Measurements from ENCODE around the gene GTPBP3. TPM values are rescaled to one million over a fixed set of nuclear protein-coding genes. Genes with fewer than 3 reads are reported as not detected.

GTPBP3 gene
- total RNA-seq, 3 donors from 2014 or later (not counting 1 experiment from before 2014, with no cell fraction given), result 21.6 to 33.0 (median 27.7) TPM

GRCh38 chr19:17303167-17303939 is 34.0 kb upstream of the GTPBP3 start, which contains the start of gene ABHD8:
ABHD8 (minus strand) TSS chr19:17303425; CDS start chr19:17301616, 1,809 bp downstream.
- WGBS (ENCODE audit: insufficient coverage), result 2% methylated on average over 52 of the region's 52 CpGs
- Histone ChIP-seq H3K4me3 (ENCODE audit: low read length) (peak within 1 kb of the TSS; percentile 44), H3K36me3 (ENCODE audit: control insufficient read depth, insufficient read depth, low read length) (no peaks in the 10 kb centered on the region), H3K4me1 (ENCODE audit: control insufficient read depth, insufficient read depth, low read length) (peaks cover 39% of the 10 kb centered on the region), H3K27me3 (ENCODE audit: control insufficient read depth, insufficient read depth, low read length) (no peaks in the 10 kb centered on the region), H3K27ac (ENCODE audit: low read length) (peak within 1 kb of the TSS; percentile 51), H3K9me3 (ENCODE audit: control insufficient read depth, insufficient read depth, low read length) (no peaks in the 10 kb centered on the region)
- peak; percentile 95 to 96 for DNase-seq
- H3K27ac Mint-ChIP-seq, result peak within 1 kb of the TSS; percentile 81 to 89
- H3K9me3 Mint-ChIP-seq, result no peaks in the 10 kb centered on the region
- no peaks in the 10 kb centered on the region for H3K27me3 Mint-ChIP-seq (ENCODE audit: low read depth in 2 of 2)
- TF ChIP-seq CTCF (IDR thresholded peaks at IDR 0.05), result peak; percentile 55
- ATAC-seq, result peak; percentile 79 to 88 (median 81)
- H3K4me1 Mint-ChIP-seq, result peaks cover 15 to 31% of the 10 kb centered on the region in 2 donors
- H3K4me3 Mint-ChIP-seq, result peak within 1 kb of the TSS; percentile 78
- intact Hi-C loops (cut with micrococcal nuclease), result no loop called here
- no peaks in the 10 kb centered on the region for H3K36me3 Mint-ChIP-seq

DNA sequence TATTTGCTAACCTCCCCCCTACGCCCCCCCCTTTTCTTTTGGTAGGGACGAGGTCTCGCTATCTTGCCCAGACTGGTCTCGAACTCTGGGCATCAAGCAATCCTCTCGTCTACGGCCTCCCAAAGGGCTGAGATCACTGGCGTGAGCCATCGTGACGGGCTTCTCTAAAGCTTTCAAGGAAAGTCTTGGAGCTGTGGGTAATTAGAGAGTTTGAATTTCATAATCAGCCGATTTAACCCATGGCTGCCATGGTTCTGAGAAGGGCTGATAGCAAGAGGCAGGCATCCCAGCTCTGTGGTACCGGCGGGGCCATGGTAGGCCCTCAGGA is 33.4 kb upstream of the GTPBP3 start:
- H3K27me3 ChIP-seq (ENCODE audit: control insufficient read depth, insufficient read depth, low read length), result no peaks in the 10 kb centered on the region
- no peaks in the 10 kb centered on the region for H3K27me3 Mint-ChIP-seq (ENCODE audit: low read depth in 2 of 2)
- no peaks in the 10 kb centered on the region for H3K9me3 ChIP-seq (ENCODE audit: control insufficient read depth, insufficient read depth, low read length)
- ATAC-seq, result no peak
- peak overlapping the region in 1 of 2 donors; percentile 89 for H3K27ac Mint-ChIP-seq
- peaks cover 40% of the 10 kb centered on the region for H3K4me1 ChIP-seq (ENCODE audit: control insufficient read depth, insufficient read depth, low read length)
- H3K4me1 Mint-ChIP-seq, result peaks cover 16 to 32% of the 10 kb centered on the region in 2 donors
- intact Hi-C loops (cut with micrococcal nuclease), result no loop called here
- peak overlapping the region; percentile 78 for H3K4me3 Mint-ChIP-seq
- H3K4me3 ChIP-seq (ENCODE audit: low read length), result no peak overlapping the region
- H3K27ac ChIP-seq (ENCODE audit: low read length), result no peak overlapping the region
- 94% methylated on average over 12 of the region's 12 CpGs for WGBS (ENCODE audit: insufficient coverage)
- no peaks in the 10 kb centered on the region for H3K36me3 ChIP-seq (ENCODE audit: control insufficient read depth, insufficient read depth, low read length)
- TF ChIP-seq CTCF (IDR thresholded peaks at IDR 0.05), result no peak
- DNase-seq, result no peak
- no peaks in the 10 kb centered on the region for H3K9me3 Mint-ChIP-seq
- H3K36me3 Mint-ChIP-seq, result no peaks in the 10 kb centered on the region

GRCh38 chr19:17304386-17305215 is 32.8 kb upstream of the GTPBP3 start:
- Mint-ChIP-seq H3K27ac (peak overlapping the region; percentile 81 to 89), H3K9me3 (no peaks in the 10 kb centered on the region), H3K4me3 (peak overlapping the region; percentile 82), H3K4me1 (peaks cover 23 to 39% of the 10 kb centered on the region in 2 donors), H3K36me3 (no peaks in the 10 kb centered on the region), H3K27me3 (ENCODE audit: low read depth in 2 of 2) (no peaks in the 10 kb centered on the region)
- H3K4me1 ChIP-seq (ENCODE audit: control insufficient read depth, insufficient read depth, low read length), result peaks cover 43% of the 10 kb centered on the region
- ATAC-seq (no peak), DNase-seq (no peak)
- 95% methylated on average over 10 of the region's 12 CpGs for WGBS (ENCODE audit: insufficient coverage)
- intact Hi-C loops (cut with micrococcal nuclease), result loop anchor here (1.0 kb wide), 1 partner anchor 37 kb away; the partner anchor contains the start of gene BABAM1
- no peak for TF ChIP-seq CTCF (IDR thresholded peaks at IDR 0.05)
- no peaks in the 10 kb centered on the region for H3K9me3 ChIP-seq (ENCODE audit: control insufficient read depth, insufficient read depth, low read length)
- no peaks in the 10 kb centered on the region for H3K27me3 ChIP-seq (ENCODE audit: control insufficient read depth, insufficient read depth, low read length)
- no peak overlapping the region for H3K4me3 ChIP-seq (ENCODE audit: low read length)
- peak overlapping the region; percentile 58 for H3K27ac ChIP-seq (ENCODE audit: low read length)
- no peaks in the 10 kb centered on the region for H3K36me3 ChIP-seq (ENCODE audit: control insufficient read depth, insufficient read depth, low read length)

Data from natural killer cell (primary cell).